LNCaP clone FGC (cell line): ENCODE measurements around the gene PLCB3.
"Not testable (repeated sequence)": the region's sequence is repeated elsewhere in the genome, so short reads cannot be mapped to it uniquely, and the experiment has no call there.

Experiments used
- DNase-seq: peaks from one replicate; pipeline ENCODE4 v3.0.0-alpha.2; 2011; ENCODE audit warnings: low read depth
- H3K4me3 ChIP-seq: 2 replicates; pipeline ENCODE4 v1.5.1; 2011; ENCODE audit warnings: mild to moderate bottlenecking, low read depth, low read length, control low read depth
- CTCF ChIP-seq: IDR thresholded peaks from 2 replicates; pipeline ENCODE4 v1.5.1; 2012; ENCODE audit warnings: mild to moderate bottlenecking; ENCODE audit not compliant: control insufficient read depth, insufficient read depth; ENCODE audit errors: extremely low read depth

PLCB3 gene

DNA sequence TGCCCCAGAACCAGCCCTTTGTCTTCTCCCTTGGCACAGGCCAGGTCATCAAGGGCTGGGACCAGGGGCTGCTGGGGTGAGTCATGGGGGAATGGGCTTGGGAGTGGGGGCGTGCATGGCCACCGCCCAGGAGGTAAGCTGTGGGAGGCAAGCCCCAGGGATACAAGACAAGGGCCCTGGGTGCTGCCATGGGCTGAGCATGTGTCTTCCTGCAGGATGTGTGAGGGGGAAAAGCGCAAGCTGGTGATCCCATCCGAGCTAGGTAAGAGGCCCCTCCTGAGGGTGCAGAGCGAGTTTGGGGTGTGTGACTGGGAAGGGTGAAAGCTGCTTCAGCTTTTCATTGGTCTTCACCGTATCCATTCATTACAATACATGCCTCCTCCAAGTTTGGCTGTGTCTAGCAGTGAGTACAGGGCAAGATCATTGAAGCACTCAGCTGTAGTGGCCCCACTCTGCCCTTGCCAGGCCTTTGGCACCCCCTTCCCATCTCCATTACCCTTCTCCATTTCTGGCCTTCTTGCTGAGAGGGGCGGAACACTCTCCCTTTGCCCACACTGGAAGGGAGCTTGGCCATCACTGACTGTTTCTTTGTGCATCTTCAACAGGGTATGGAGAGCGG lies 8.0 kb upstream of the PLCB3 start:
- no peak overlapping the region for H3K4me3 ChIP-seq
- DNase-seq: no peak
- no peak for TF ChIP-seq CTCF

DNA sequence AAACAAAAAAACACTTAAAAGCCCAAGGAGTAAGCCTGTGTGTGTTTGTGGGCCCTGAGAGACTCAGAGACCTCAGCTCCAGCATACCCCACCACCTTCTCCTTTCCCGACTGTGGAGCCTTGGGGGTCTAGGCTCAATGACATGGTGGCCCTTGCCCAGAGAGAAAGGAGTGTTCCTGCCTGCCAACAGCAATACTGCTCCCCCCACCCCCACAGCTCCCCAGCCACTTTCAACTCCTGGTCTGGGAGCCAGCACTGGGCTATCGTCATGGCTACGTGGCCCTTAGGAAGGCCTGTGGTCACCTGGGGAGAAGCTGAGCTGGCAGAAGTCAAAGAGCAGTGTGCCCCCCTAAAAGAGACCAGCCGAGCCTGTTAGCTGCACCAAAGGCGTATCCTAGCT lies 7.2 kb upstream of the PLCB3 start:
- no peak overlapping the region for H3K4me3 ChIP-seq
- DNase-seq: no peak
- TF ChIP-seq CTCF: no peak

DNA sequence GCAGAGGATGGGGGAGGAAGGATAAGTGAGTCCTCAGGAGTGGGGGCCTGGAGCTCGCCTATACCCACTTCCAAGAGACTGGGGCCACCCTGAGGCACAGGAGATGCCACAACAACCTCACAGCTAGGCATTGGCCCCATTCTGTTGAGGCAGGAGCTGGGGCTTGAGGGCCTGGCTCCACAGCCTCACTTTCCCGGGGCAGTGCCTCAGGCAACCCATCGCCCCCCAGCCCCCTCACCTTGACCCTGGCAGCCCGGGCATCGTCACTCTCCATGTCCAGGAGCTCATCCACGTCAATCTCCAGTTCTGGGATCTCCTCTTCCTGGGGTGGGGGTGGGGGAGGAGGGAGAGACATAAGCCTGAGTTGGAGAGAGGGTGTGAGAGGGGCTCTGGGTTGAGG lies 6.4 kb upstream of the PLCB3 start:
- DNase-seq: no peak
- H3K4me3 ChIP-seq: peak overlapping the region; percentile 96
- no peak for TF ChIP-seq CTCF

- peak overlapping the region; percentile 96 for H3K4me3 ChIP-seq
- DNase-seq: no peak
- TF ChIP-seq CTCF: no peak
Observed at GRCh38 chr11:64245401-64245796, 5.9 kb upstream of the PLCB3 start.

GRCh38 chr11:64245797-64246620 lies 5.3 kb upstream of the PLCB3 start:
- TF ChIP-seq CTCF: no peak
- peak overlapping the region; percentile 96 for H3K4me3 ChIP-seq
- DNase-seq: no peak

- DNase-seq: not testable (repeated sequence)
- peak overlapping the region; percentile 96 for H3K4me3 ChIP-seq
Observed at GRCh38 chr11:64246621-64246870, 4.8 kb upstream of the PLCB3 start.

DNA sequence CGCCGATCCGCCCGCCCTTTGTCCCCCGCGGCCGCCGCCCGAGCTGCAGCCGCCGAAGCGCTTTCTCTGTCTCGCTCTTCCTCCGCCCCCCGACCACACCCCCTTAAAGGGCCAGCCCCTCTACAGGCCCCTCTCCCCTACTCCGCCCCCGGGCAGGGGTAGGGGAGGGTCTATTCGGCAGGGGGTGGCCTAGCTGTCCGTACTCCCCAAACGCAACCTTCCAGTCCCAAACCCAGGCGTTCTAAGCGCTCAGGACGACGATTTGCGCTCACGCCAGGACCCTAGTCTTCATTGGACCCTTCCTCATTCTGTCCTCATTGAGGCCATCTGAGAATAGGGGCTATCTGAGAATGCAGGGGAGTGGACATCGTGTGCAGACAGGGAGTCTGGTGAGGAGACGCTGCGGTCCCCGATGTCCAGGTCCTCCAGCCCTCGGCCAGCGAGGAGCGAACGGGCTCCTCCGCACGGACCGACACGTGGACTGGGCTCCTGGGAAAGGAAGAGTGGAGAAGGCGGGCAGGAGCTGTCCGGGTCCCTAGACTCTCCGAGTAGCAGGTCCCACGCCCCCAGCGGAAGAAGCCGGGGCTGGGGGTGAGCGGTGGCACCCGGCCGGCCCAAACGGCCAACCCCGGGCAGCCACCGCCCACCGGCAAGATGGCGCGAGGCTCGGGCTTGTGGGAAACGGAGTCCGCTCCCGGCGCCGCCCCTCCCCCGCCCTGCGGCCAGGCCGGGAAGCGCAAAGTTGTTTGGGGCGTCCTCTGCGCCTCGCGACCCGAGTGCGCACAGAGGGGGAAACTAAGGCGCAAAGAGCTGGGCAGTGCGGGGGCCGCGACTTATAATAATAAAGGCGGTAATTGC lies 4.2 kb upstream of the PLCB3 start, which contains the start of gene PPP1R14B:
PPP1R14B (minus strand) TSS at position 73 of the 858 bp plus-strand sequence. CDS start 270 bp downstream, outside the sequence.
- TF ChIP-seq CTCF: 0 out of 2 replicates have a peak, but pooled peaks have one; percentile 4

More for the DNA sequence above, 4.2 kb upstream of the PLCB3 start, which contains the start of gene PPP1R14B:
- H3K4me3 ChIP-seq: peak within 1 kb of the TSS; percentile 96
- no peak for DNase-seq
